GM18870 (cell line): ENCODE results near the gene NELL1.
"Not testable (repeated sequence)": the region's sequence is repeated elsewhere in the genome, so short reads cannot be mapped to it uniquely, and the experiment has no call there.

Experiments used
- ATAC-seq: cut with Tn5 transposase; IDR thresholded peaks from one replicate; pipeline ENCODE4 v1.9.1; 2021; ENCODE audit warnings: moderate library complexity; ENCODE audit not compliant: unreplicated experiment

NELL1 gene

GRCh38 chr11:21179770-21180169, 510.4 kb downstream of the NELL1 start:
- ATAC-seq: no peak

GRCh38 chr11:21180182-21180581, 510.8 kb downstream of the NELL1 start:
- no peak for ATAC-seq

GRCh38 chr11:21185959-21186358, 516.6 kb downstream of the NELL1 start:
- ATAC-seq: no peak

GRCh38 chr11:21190181-21190580, 520.8 kb downstream of the NELL1 start:
- no peak for ATAC-seq

- ATAC-seq: no peak
These were observed 526.6 kb downstream of the NELL1 start for GRCh38 chr11:21195995-21196394.

- ATAC-seq: no peak
These were observed 529.1 kb downstream of the NELL1 start for GRCh38 chr11:21198498-21198897.

GRCh38 chr11:21205205-21205604, 535.8 kb downstream of the NELL1 start:
- ATAC-seq: no peak

- ATAC-seq: no peak
These were observed 556.5 kb downstream of the NELL1 start for GRCh38 chr11:21225860-21226259.

- no peak for ATAC-seq
These were observed 559.8 kb downstream of the NELL1 start for GRCh38 chr11:21229224-21229623.

GRCh38 chr11:21250196-21250595, 580.8 kb downstream of the NELL1 start:
- ATAC-seq: no peak

- no peak for ATAC-seq
These were observed 584.7 kb downstream of the NELL1 start for GRCh38 chr11:21254055-21254454.

GRCh38 chr11:21254790-21255189, 585.4 kb downstream of the NELL1 start:
- ATAC-seq: no peak

- ATAC-seq: no peak
These were observed 588.1 kb downstream of the NELL1 start for GRCh38 chr11:21257461-21257860.

- ATAC-seq: no peak
These were observed 589.0 kb downstream of the NELL1 start for GRCh38 chr11:21258414-21258813.

GRCh38 chr11:21260101-21260500, 590.7 kb downstream of the NELL1 start:
- no peak for ATAC-seq

GRCh38 chr11:21262992-21263391, 593.6 kb downstream of the NELL1 start:
- ATAC-seq: no peak

- no peak for ATAC-seq
These were observed 594.7 kb downstream of the NELL1 start for GRCh38 chr11:21264125-21264524.

GRCh38 chr11:21268036-21268435, 598.6 kb downstream of the NELL1 start:
- ATAC-seq: no peak

- ATAC-seq: not testable (repeated sequence)
These were observed 602.8 kb downstream of the NELL1 start for GRCh38 chr11:21272139-21272538.

- ATAC-seq: no peak
These were observed 609.5 kb downstream of the NELL1 start for GRCh38 chr11:21278840-21279239.

- no peak for ATAC-seq
These were observed 615.7 kb downstream of the NELL1 start for GRCh38 chr11:21285104-21285503.

GRCh38 chr11:21289686-21290085, 620.3 kb downstream of the NELL1 start:
- ATAC-seq: no peak

GRCh38 chr11:21295508-21295907, 626.1 kb downstream of the NELL1 start:
- ATAC-seq: no peak

GRCh38 chr11:21301981-21302380, 632.6 kb downstream of the NELL1 start:
- ATAC-seq: no peak
